ENCODE results near the gene ANK2. TPM values are rescaled to one million over a fixed set of nuclear protein-coding genes. Genes with fewer than 3 reads are reported as not detected.

ANK2 gene
- total and polyA plus RNA-seq, 2 of the 13 experiments (the other 11 are each of a cell fraction or from before 2014, with no cell fraction given) = 2.7 to 15.1 TPM

- peak in 1 of 2 experiments; percentile 49; a peak in 2 of 4 replicates for TF ChIP-seq POLR2A (IDR thresholded peaks at IDR 0.05; ENCODE audit: insufficient read depth in 1 of 2, low read depth in 2 of 2, low read length in 2 of 2)
- TF ChIP-seq KDM2A (CRISPR knock-in tag; IDR thresholded peaks at IDR 0.05; ENCODE audit: borderline replicate concordance, low read depth) = no peak
- peak; percentile 70 for TF ChIP-seq ZFP91 (CRISPR knock-in tag; IDR thresholded peaks at IDR 0.05; ENCODE audit: borderline replicate concordance)
- TF ChIP-seq ZNF580 (CRISPR knock-in tag; IDR thresholded peaks at IDR 0.05; ENCODE audit: borderline replicate concordance, low read depth) = peak; percentile 65; the same call in 1 of the 2 replicates
- TF ChIP-seq MAFK (conservative IDR thresholded peaks at IDR 0.05 in 1 of 2, IDR thresholded peaks at IDR 0.05 in 1 of 2; ENCODE audit: low read length in 2 of 2) = no peak
- no peak for TF ChIP-seq ESRRA (CRISPR knock-in tag; IDR thresholded peaks at IDR 0.05; ENCODE audit: low read depth)
- TF ChIP-seq KDM4B (CRISPR knock-in tag; IDR thresholded peaks at IDR 0.05) = peak; percentile 61; the same call in 1 of the 2 replicates
- no peak for TF ChIP-seq ZNF318 (CRISPR knock-in tag; IDR thresholded peaks at IDR 0.05)
- peak; percentile 54; the same call in 1 of the 2 replicates for TF ChIP-seq ZNF652 (CRISPR knock-in tag; IDR thresholded peaks at IDR 0.05; ENCODE audit: borderline replicate concordance, low read depth)
- TF ChIP-seq ZSCAN12 (CRISPR knock-in tag; IDR thresholded peaks at IDR 0.05) = no peak
- no peak for TF ChIP-seq ZBTB21 (CRISPR knock-in tag; IDR thresholded peaks at IDR 0.05)
- no peak for TF ChIP-seq MTF1 (CRISPR knock-in tag; IDR thresholded peaks at IDR 0.05)
- peak; percentile 98 for TF ChIP-seq ELF3 (CRISPR knock-in tag; IDR thresholded peaks at IDR 0.05)
- peak in 1 of 2 experiments; percentile 33; a peak in 1 of 4 replicates for TF ChIP-seq EP300 (IDR thresholded peaks at IDR 0.05; ENCODE audit: low read depth in 2 of 2, low read length in 2 of 2)
- peak; percentile 51 for TF ChIP-seq EP300 (CRISPR knock-in tag; IDR thresholded peaks at IDR 0.05; ENCODE audit: borderline replicate concordance)
- TF ChIP-seq MIER3 (CRISPR knock-in tag; IDR thresholded peaks at IDR 0.05; ENCODE audit: borderline replicate concordance) = peak; percentile 51; the same call in 1 of the 2 replicates
- no peak for TF ChIP-seq CENPBD1 (CRISPR knock-in tag; IDR thresholded peaks at IDR 0.05; ENCODE audit: borderline replicate concordance, low read depth)
Measured at GRCh38 chr4:113145519-113146291, 96.3 kb downstream of the ANK2 start (continued).
